HepG2 (cell line): Measurements from ENCODE around the gene LTC4S. TPM values are rescaled to one million over a fixed set of nuclear protein-coding genes. Genes with fewer than 3 reads are reported as not detected.

Source experiments
- ATAC-seq: fragments of 200-7000 bp; cut with Tn5 transposase; 3 replicates; pipeline ENCODE4 v1.9.1; 2020; ENCODE audit warnings: mild to moderate bottlenecking, moderate library complexity
- BruUV-seq: library from RNA; stranded (reverse); fragments of 400-500 nt; replicated peaks from 2 replicates; lab custom pipeline; 2021; lab: Mats Ljungman, UMichigan
- CTCF ChIA-PET: fragments of 300-600 bp; formaldehyde crosslinking; extraction: SDS; loops from one replicate; lab custom pipeline; 2021; ENCODE audit warnings: low total read pairs, inconsistent platforms, low intra/inter-chr PET ratio; lab: Yijun Ruan, JAX
- POLR2A ChIA-PET: fragments of 350-600 bp; sonication (Branson Sonifier 250); formaldehyde crosslinking; loops from one replicate; lab custom pipeline; 2020; ENCODE audit warnings: antibody characterized with exemption, inconsistent platforms; lab: Yijun Ruan, JAX
- DNase-seq: peaks from one replicate; pipeline ENCODE4 v3.0.0-alpha.2; 2015; ENCODE audit warnings: low spot score
- FAIRE-seq: peaks from 3 replicates; lab custom pipeline; 2011; peaks lifted over from hg19 to GRCh38; lab: Jason Lieb, UNC
- H2AFZ ChIP-seq: one replicate; pipeline ENCODE4 v1.6.1; 2011; ENCODE audit warnings: low read length, inconsistent platforms
- H3K27ac ChIP-seq: fragments of 300-600 bp; 3 replicates; pipeline ENCODE4 v1.8.0; 2011; ENCODE audit warnings: mixed run types, mild to moderate bottlenecking, mixed read lengths, low read length, inconsistent platforms; ENCODE audit not compliant: insufficient read depth; ENCODE audit errors: extremely low read length
- H3K27me3 ChIP-seq, 2 experiments: fragments of 200-600 bp in 1 of 2; 2 replicates in 1 of 2; 3 replicates in 1 of 2; pipeline versions ENCODE4 v1.6.0 to v1.8.0; 2011; ENCODE audit warnings: low read length in 2 of 2, mild to moderate bottlenecking in 2 of 2, moderate library complexity in 2 of 2, inconsistent platforms in 1 of 2; ENCODE audit not compliant: insufficient read depth in 2 of 2, control insufficient read depth in 1 of 2
- H3K36me3 ChIP-seq, 2 experiments: fragments of 200-600 bp in 1 of 2; replicated peaks in 1 of 2; 2 replicates in 1 of 2; 3 replicates in 1 of 2; pipeline versions ENCODE4 v1.5.1 to v1.8.0; 2011; ENCODE audit warnings: low read length in 2 of 2, inconsistent platforms in 1 of 2; ENCODE audit not compliant: insufficient read depth in 2 of 2, control insufficient read depth in 1 of 2
- H3K4me1 ChIP-seq: 2 replicates; pipeline ENCODE4 v1.5.1; 2012; ENCODE audit warnings: low read length, inconsistent platforms; ENCODE audit not compliant: insufficient read depth
- H3K4me2 ChIP-seq: 2 replicates; pipeline ENCODE4 v1.6.0; 2011; ENCODE audit warnings: low read depth, low read length, inconsistent platforms
- H3K4me3 ChIP-seq, 3 experiments: fragments of 200-600 bp in 1 of 3; sonication (generic), shearing (Covaris generic) in 1 of 3; replicated peaks in 1 of 3; 2 replicates each; pipeline ENCODE4 v1.5.1; 2011 to 2016; ENCODE audit warnings: low read length in 3 of 3, inconsistent platforms in 2 of 3, low read depth in 2 of 3, mild to moderate bottlenecking in 2 of 3, control low read depth in 1 of 3, mixed read lengths in 1 of 3; ENCODE audit not compliant: insufficient read depth in 1 of 3
- H3K79me2 ChIP-seq: one replicate; pipeline ENCODE4 v1.6.1; 2011; ENCODE audit warnings: low read length, inconsistent platforms; ENCODE audit not compliant: insufficient read depth
- H3K9ac ChIP-seq: 2 replicates; pipeline ENCODE4 v1.6.0; 2011; ENCODE audit warnings: mild to moderate bottlenecking, low read depth, low read length, inconsistent platforms; ENCODE audit not compliant: insufficient read depth
- H3K9me3 ChIP-seq: 2 replicates; pipeline ENCODE4 v1.5.1; 2012; ENCODE audit warnings: mild to moderate bottlenecking, low read length
- H4K20me1 ChIP-seq: 2 replicates; pipeline ENCODE4 v1.6.0; 2011; ENCODE audit warnings: inconsistent platforms, mild to moderate bottlenecking, low read length, moderate library complexity; ENCODE audit not compliant: insufficient read depth
- AKAP8 ChIP-seq: sonication (generic); formaldehyde crosslinking; IDR thresholded peaks from 2 replicates; pipeline ENCODE4 v1.5.1; 2020; ENCODE audit warnings: mild to moderate bottlenecking, missing genetic modification reagents
- CCAR2 ChIP-seq: fragments of 200-400 bp; formaldehyde crosslinking; optimal IDR thresholded peaks from 2 replicates; pipeline ENCODE3; 2018; ENCODE audit warnings: low read depth, mild to moderate bottlenecking, low read length, moderate library complexity
- GFI1 ChIP-seq: sonication (generic); formaldehyde crosslinking; IDR thresholded peaks from 2 replicates; pipeline ENCODE4 v1.5.0; 2020; ENCODE audit warnings: missing genetic modification reagents, mild to moderate bottlenecking, borderline replicate concordance
- MZF1 ChIP-seq: sonication (generic); formaldehyde crosslinking; IDR thresholded peaks from 2 replicates; pipeline ENCODE4 v1.8.1; 2023; ENCODE audit warnings: mild to moderate bottlenecking, missing genetic modification reagents, borderline replicate concordance
- SAFB2 ChIP-seq: sonication (generic); formaldehyde crosslinking; IDR thresholded peaks from 2 replicates; pipeline ENCODE4 v1.5.1; 2020; ENCODE audit warnings: missing genetic modification reagents, low read depth, mild to moderate bottlenecking, borderline replicate concordance
- SOX13 ChIP-seq, 3 experiments: fragments of 450-650 bp in 1 of 3; sonication (generic) in 1 of 3; formaldehyde crosslinking in 1 of 3; IDR thresholded peaks in 2 of 3; conservative IDR thresholded peaks in 1 of 3; 2 replicates each; pipeline versions ENCODE4 v1.5.0 to v1.6.1; 2016 to 2020; ENCODE audit warnings: antibody characterized with exemption in 1 of 3, mild to moderate bottlenecking in 1 of 3, missing compliant biosample characterization in 1 of 3, missing genetic modification reagents in 1 of 3, moderate library complexity in 1 of 3
- TOE1 ChIP-seq: sonication (generic); formaldehyde crosslinking; IDR thresholded peaks from 2 replicates; pipeline ENCODE4 v1.4.0; 2020; ENCODE audit warnings: mild to moderate bottlenecking, missing genetic modification reagents
- XRCC5 ChIP-seq: fragments of 200-400 bp; formaldehyde crosslinking; optimal IDR thresholded peaks from 2 replicates; pipeline ENCODE3; 2017; ENCODE audit warnings: mild to moderate bottlenecking, low read length
- ZFP82 ChIP-seq: sonication (generic); formaldehyde crosslinking; IDR thresholded peaks from 2 replicates; pipeline ENCODE4 v1.5.1; 2020; ENCODE audit warnings: mild to moderate bottlenecking, missing genetic modification reagents, borderline replicate concordance
- ZKSCAN5 ChIP-seq: sonication (generic); formaldehyde crosslinking; IDR thresholded peaks from 2 replicates; pipeline ENCODE4 v1.5.1; 2020; ENCODE audit warnings: mild to moderate bottlenecking, missing genetic modification reagents
- ZNF121 ChIP-seq: sonication (generic); formaldehyde crosslinking; IDR thresholded peaks from 2 replicates; pipeline ENCODE4 v1.5.0; 2020; ENCODE audit warnings: mild to moderate bottlenecking, missing genetic modification reagents
- ZNF274 ChIP-seq: sonication (generic); formaldehyde crosslinking; IDR thresholded peaks from 2 replicates; pipeline ENCODE4 v1.5.1; 2020; ENCODE audit warnings: mild to moderate bottlenecking, missing genetic modification reagents
- ZNF674 ChIP-seq: sonication (generic); formaldehyde crosslinking; IDR thresholded peaks from 2 replicates; pipeline ENCODE4 v1.5.0; 2020; ENCODE audit warnings: low read depth, mild to moderate bottlenecking, missing genetic modification reagents
- ZNF772 ChIP-seq: sonication (generic); formaldehyde crosslinking; IDR thresholded peaks from 2 replicates; pipeline ENCODE4 v1.5.0; 2020; ENCODE audit warnings: mild to moderate bottlenecking, missing genetic modification reagents
- ZNF776 ChIP-seq: sonication (generic); formaldehyde crosslinking; IDR thresholded peaks from 2 replicates; pipeline ENCODE4 v1.4.0; 2020; ENCODE audit warnings: mild to moderate bottlenecking, missing genetic modification reagents
- ZNF780A ChIP-seq: sonication (generic); formaldehyde crosslinking; IDR thresholded peaks from 2 replicates; pipeline ENCODE4 v1.8.0; 2022; ENCODE audit warnings: mild to moderate bottlenecking, missing genetic modification reagents, moderate library complexity
- WGBS: methylation state at CpG from one replicate; pipeline ENCODE4 v1.1.6; 2017; ENCODE audit warnings: low lambda C conversion rate; 5-methylcytosine and 5-hydroxymethylcytosine counted together
- in situ Hi-C: cut with HindIII; loops from 2 replicates; pipeline ENCODE4 v1.10.0; 2017; ENCODE audit warnings: low pct_unique_long_range_greater_than_20kb; ENCODE audit not compliant: extremely low pct_ligation_motif_present
- intact Hi-C: fragments of 100-400 bp; cut with micrococcal nuclease; formaldehyde crosslinking; loops from one replicate; pipeline ENCODE4 v1.10.0; 2022; ENCODE audit not compliant: unreplicated experiment
- polyA plus RNA-seq, 8 experiments: library from polyadenylated mRNA; depleted of rRNA in 3 of 8; stranded (reverse) in 7 of 8; unstranded in 1 of 8; fragments of >200 nt; fragmentation: Illumina TruSeq in 4 of 8; extraction: Trizol in 4 of 8; gene quantifications; 2 replicates each; pipeline versions ENCODE4 v1.2.1 to v1.2.3, GENCODE V29; 2011 to 2016; ENCODE audit warnings: low read depth in 4 of 8, missing spikeins in 1 of 8, mixed read lengths in 1 of 8; ENCODE audit not compliant: insufficient read depth in 1 of 8
- total RNA-seq, 5 experiments: library from RNA; depleted of rRNA; stranded (reverse); fragments of >200 nt; fragmentation: Illumina TruSeq; extraction: Trizol; gene quantifications; 2 replicates each; pipeline ENCODE4 v1.2.3, GENCODE V29; 2016; ENCODE audit warnings: low read depth in 1 of 5

The LTC4S gene
- total and polyA plus RNA-seq, 2 of the 13 experiments (the other 11 are each of a cell fraction or from before 2014, with no cell fraction given), result 0.35 TPM; not detected in 1

DNA sequence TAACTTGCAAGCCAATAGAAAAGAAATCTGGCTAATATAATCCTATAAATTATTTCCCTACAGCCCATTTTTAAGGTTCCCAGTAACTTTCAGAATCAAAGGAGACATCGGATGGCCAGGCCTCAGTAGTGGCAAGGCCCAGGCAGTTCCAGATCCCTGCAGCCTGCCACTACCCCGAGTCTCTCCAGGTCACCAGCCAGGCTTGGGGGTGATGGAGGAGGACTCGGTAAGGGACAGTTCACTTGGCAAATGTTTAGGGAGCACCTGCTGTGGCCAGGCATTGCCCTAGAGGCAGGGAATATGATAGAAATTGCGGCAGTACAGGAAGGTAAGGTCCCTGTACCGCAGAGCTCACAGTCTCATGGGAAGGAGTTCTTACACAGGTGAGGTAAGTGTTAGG, 15.2 kb upstream of the LTC4S start:
- Histone ChIP-seq H3K27ac (no peak overlapping the region), H3K4me1 (no peaks in the 10 kb centered on the region), H3K27me3 (no peaks in the 10 kb centered on the region), H4K20me1 (no peaks in the 10 kb centered on the region), H3K79me2 (no peaks in the 10 kb centered on the region), H3K36me3 (peaks cover 18 to 51% of the 10 kb centered on the region in 2 experiments)
- ChIA-PET POLR2A (no interaction called here), CTCF (no interaction called here)
- no peak for ATAC-seq
- BruUV-seq, result no TSS peak
- FAIRE-seq, result no peak
- 99% methylated on average over 5 of the region's 5 CpGs for WGBS
- TF ChIP-seq ZKSCAN5 (CRISPR knock-in tag) (no peak), AKAP8 (CRISPR knock-in tag) (no peak), SOX13 (IDR thresholded peaks at IDR 0.05) (no peak), SOX13 (CRISPR knock-in tag; conservative IDR thresholded peaks at IDR 0.05 in 1 of 2, IDR thresholded peaks at IDR 0.05 in 1 of 2) (no peak)
- TF ChIP-seq, all 625 proteins: peak for 0
- H3K4me3 ChIP-seq, result no peak overlapping the region
- H3K9me3 ChIP-seq, result no peaks in the 10 kb centered on the region
- in situ Hi-C loops, result no loop called here
- H2AFZ ChIP-seq, result no peak overlapping the region
- no peak overlapping the region for H3K9ac ChIP-seq
- H3K4me2 ChIP-seq, result no peak overlapping the region
- DNase-seq, result no peak
- intact Hi-C loops, result no loop called here

DNA sequence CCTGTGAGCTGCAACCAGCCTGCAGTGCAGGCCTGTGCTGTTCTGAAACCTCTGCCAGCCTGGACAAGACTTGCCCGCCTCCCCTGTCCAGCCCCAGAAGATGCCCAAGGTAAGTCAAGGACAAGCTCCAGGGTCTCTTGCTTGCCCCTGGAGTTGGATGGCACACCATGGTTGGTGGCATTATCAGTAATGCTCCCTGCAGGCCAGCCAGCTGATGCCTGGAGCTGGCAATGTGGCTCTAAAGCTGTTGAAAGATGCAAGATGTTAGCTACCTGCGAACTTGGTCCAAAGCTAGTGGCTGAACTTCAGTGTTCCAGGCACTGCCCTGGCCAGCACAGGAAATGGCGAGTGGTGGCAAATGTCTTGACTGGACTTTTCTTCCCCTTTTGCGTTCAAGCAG, 14.0 kb upstream of the LTC4S start:
- Histone ChIP-seq H2AFZ (no peak overlapping the region), H3K4me3 (no peak overlapping the region), H3K27me3 (no peaks in the 10 kb centered on the region), H4K20me1 (no peaks in the 10 kb centered on the region), H3K9ac (no peak overlapping the region), H3K27ac (no peak overlapping the region), H3K9me3 (no peaks in the 10 kb centered on the region), H3K79me2 (no peaks in the 10 kb centered on the region), H3K36me3 (peaks cover 8 to 38% of the 10 kb centered on the region in 2 experiments; a peak in 4 of 5 replicates), H3K4me2 (no peak overlapping the region), H3K4me1 (no peaks in the 10 kb centered on the region)
- ATAC-seq, result no peak
- no peak for FAIRE-seq
- CTCF ChIA-PET, result no interaction called here
- intact Hi-C loops (no loop called here), in situ Hi-C loops (no loop called here)
- no TSS peak for BruUV-seq
- POLR2A ChIA-PET, result no interaction called here
- WGBS, result 89% methylated on average over 3 of the region's 4 CpGs
- no peak for DNase-seq
- TF ChIP-seq TOE1 (no peak), SAFB2 (no peak), SOX13 (IDR thresholded peaks at IDR 0.05) (no peak), SOX13 (CRISPR knock-in tag; conservative IDR thresholded peaks at IDR 0.05 in 1 of 2, IDR thresholded peaks at IDR 0.05 in 1 of 2) (no peak), ZNF780A (CRISPR knock-in tag) (no peak), GFI1 (CRISPR knock-in tag) (no peak), ZFP82 (CRISPR knock-in tag) (no peak), ZNF674 (CRISPR knock-in tag) (no peak), CCAR2 (no peak), ZNF776 (no peak), XRCC5 (no peak), ZNF121 (CRISPR knock-in tag) (no peak), ZNF274 (CRISPR knock-in tag) (no peak), ZNF772 (CRISPR knock-in tag) (no peak), MZF1 (CRISPR knock-in tag) (no peak)
